ENCODE measurements around the gene PTPN22.

PTPN22 gene

DNA sequence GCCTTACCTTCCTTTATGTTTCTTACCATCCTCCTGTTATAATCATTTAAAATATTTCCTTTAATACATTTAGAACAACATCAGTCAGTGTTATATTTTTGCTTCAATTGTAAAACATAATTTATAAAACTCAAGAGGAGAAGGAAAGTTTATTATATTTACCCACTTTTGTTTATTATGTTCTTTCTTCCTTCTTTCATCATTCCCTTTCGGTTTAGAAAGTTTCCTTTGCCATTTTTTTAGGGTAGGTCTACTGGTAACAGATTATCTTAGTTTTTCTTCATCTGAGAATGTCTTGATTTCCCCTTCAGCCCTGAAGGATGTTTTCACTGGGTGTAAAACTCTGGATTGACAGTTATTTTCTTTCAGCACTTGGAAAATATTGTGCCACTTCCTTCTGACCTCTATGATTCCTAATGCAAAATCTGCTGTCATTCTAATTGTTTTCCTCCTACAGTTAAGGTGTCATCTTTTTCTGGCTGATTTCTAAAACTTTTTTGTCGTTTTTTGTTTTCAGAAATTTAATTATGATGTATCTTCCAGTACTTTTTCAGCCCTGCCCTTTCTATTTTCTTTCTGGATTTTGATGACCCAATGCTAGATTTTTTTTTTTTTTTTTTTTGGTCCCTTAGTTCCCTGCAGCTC is 25.0 kb downstream of the PTPN22 start:
- DNase-seq, result no peak

DNA sequence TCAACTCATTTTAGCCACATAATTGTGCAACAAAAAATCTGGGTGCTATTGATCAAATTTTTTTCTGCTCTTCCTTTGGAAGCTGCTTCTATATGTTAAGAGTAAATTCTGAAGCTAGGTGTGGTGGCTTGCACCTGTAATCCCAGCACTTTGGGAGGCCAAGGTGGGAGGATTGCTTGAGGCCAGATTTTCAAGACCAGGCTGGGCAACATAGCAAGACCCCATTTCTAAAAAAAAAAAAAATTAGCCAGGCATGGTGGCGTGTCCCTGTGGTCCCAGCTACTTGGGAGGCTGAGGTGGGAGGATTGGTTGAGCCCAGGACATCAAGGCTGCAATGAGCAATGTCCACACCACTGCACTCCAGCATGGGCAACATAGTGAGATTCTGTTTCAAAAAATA is 35.0 kb downstream of the PTPN22 start:
- no peak for DNase-seq

DNA sequence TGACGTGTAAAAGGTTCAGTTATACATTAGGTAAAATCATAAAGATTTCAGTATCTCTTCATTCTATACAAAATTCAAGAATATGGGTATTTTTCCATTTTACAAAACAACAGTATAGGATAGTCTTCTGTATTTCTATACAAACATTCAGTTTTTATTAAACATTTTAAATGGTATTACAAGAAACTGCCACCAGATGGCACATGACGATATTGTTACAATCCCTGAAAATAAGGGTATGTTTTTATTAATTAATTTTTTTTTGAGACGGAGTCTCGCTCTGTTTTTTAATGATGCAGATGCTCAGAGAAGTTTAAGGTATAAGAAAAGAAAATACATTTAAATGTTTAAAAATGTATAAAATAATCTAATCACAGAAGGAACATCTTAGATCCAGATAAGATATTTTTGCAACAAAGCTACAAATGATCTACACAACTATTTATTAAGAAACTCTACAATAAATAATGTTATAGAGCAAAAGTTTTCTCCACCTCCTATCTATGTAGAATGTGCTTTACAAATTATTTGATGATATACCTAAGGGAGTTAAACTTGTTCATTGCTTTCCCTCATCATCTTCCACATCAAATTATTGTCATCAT is 35.7 kb downstream of the PTPN22 start:
- DNase-seq, result no peak

DNA sequence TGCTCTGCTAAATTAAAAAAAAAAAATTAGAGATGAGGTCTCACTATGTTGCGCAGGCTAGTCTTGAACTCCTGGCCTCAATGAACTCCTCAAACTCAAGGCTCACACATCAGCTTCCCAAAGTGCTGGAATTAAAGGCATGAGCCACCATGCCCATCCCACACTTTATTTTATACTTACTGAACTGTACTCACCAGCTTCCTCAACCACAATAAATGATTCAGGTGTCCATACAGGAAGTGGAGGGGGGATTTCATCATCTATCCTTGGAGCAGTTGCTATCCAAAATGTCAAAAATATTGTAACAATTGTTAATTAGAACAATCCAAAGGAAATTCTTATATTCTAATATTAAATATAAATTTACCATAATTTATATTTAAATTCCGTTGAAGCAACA is 36.8 kb downstream of the PTPN22 start:
- DNase-seq, result no peak

DNA sequence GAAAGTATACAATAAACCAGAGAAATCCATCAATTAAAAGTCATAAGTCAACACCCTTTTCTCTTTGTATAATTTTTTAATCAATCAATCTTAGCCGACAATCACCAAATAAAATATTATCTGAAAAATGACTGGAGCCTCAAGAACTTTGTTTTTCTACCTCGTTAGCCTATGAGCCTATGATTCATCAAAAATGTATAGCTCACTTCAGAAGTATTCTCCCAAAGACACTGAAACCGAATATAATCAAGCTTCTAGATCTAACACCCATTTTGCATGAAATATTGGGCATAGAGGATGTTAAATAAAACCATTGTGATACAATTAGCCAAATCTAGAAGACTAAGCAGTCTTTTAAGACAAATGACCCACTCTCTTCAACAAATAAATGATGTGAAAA is 41.5 kb downstream of the PTPN22 start:
- no peak for DNase-seq

DNA sequence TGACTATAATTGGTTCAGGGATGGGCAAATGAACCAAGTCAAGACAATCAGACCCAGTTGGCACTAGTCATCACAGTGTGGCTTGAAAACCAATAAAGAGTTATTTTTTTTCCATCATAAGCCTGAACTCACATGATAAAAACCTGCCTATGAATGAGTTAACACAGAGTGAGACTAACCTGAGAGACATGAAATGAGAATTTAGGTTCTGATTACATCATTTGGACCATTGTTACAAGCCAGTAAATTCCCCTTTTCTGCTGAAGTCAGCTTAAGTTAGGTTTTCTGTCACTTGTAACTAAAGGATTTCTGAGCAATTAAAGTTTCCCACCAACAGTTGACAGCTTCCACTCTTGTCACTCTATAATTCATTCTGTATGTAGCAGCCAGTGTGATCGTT is 49.6 kb downstream of the PTPN22 start:
- no peak for DNase-seq

DNA sequence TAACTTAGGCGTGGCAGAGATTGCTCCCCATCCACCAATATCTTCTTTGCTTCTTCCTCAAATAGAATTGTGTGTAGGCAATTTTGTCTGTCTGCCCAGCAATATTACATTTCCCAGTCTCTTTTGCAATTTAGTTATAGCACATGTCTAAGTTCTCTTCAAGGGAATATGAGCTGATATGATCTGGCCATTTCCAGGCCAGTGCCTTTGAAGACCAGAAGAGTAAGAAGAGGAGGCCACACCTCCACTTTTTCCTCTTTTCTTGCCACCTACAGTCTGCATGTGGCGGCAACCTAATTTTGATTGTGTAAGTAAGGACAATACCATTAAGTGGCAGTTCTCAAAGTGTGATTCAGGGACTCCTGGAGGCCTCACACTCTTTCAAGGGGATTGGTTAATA is 52.9 kb downstream of the PTPN22 start:
- DNase-seq, result no peak

DNA sequence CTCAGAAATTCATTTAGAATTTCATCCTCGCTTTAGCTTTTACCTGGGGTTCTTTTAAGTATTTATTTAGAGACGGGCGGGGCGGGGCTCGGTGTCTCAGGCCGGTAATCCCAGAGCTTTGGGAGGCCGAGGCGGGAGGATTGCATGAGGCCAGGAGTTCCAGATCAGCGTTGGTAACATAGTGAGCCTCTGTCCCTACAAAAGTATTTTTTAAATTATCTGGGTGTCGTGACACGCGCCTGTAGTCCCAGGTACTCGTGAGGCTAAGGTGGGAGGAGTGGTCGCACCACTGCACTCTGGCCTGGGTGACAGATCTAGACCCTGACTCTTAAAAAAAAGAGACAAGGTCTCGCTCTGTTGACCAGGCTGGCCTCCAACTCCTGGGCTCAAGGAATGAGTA is 58.3 kb downstream of the PTPN22 start:
- DNase-seq, result no peak

DNA sequence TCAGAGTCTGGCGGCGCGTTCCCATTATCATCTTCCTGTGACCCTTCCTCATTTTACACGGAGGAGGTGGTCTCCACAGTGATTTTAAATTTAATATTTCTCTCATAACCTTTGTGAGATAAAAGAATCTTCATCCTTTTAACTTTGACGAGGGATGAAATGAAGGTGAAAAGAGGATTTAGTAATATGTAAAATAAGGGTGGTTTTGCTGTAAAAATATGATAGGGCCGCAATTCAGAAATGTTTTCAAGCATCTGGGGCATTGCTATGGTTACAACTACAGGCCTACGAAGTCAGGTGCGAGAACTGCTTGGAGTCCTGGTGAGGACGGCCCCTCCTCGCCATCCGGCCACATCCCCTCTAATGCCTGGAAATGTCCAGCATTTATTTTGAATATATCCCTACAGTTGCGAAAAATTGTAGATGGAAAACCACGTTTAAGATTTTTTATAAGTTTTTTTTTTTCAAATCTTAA is 58.8 kb downstream of the PTPN22 start:
- no peak for DNase-seq

DNA sequence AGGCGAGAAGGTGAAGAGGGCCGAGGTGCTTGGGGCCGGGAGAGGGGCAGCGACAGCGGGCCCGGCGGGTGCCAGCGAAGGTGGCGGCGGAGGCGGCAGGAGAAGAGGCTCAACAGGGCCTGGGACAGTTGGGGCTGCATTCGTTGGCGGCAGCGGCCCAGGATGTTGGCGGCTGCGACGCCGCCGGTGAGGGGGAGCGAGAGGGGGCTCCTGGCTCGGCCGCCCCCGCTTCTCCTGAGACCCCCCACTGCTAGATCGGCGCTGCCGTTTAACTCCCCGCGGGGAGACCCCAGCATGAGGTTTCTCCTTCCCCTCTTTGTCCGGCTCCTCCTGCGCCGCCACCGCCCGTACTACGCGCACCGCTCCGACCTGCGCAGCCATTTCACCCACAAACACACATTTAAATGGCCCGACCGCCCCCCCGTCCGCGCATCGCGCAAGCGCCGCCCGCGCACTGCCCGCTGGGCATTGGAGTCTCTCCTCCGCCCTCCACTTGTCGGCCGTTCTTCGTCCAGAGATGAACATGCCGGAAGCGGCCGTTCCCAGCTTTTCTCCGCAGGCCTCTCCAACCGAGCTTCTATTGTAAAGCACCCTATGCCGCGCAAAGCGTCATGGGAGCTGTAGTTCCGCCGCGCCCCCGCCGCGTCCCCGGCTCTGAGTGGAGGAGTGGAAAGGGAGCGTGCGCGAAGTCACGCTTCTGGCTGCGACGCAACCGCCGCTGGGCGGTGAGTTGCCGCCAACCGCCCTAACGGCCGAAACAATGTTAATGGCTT is 59.4 kb downstream of the PTPN22 start, which contains the start of gene RSBN1:
RSBN1 (minus strand) TSS at position 589 of the 773 bp plus-strand sequence; CDS start at position 525, 64 bp downstream.
- peak; percentile 100 for DNase-seq

DNA sequence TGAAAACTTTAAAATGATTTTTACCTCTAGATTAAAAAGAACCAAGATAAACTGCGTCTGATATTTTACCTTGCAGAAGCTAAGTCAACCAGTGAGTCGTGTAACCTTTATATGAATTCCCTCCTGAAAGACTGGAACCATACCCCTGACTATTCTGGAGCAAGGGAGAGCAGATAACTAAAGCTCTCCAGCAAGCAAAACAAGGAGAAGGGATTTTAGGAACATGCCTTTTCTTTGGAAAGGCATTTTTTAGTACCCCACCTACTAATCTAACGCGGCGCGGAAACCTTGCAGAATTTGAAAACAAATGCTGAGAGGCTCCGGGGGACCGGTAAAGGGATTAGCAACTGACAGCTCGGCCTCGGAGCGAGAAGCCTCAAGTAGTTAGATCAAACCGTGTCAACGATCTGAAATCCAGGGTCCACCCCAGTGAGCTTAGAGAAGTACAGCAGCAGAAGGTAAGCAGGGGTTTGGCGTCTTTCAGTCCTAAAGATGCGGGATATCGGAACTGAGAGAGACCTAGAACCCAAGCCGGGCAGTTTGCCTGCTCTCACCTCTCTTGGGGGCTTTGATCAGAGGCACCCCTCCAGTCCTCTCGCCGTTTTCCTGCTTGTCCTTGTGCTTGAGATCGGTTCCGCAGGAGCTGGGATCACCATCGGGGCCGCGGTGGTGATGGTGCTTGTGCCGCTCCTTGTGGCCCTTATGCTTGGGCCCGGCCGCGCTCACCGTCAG is 60.2 kb downstream of the PTPN22 start:
- DNase-seq, result peak; percentile 76

DNA sequence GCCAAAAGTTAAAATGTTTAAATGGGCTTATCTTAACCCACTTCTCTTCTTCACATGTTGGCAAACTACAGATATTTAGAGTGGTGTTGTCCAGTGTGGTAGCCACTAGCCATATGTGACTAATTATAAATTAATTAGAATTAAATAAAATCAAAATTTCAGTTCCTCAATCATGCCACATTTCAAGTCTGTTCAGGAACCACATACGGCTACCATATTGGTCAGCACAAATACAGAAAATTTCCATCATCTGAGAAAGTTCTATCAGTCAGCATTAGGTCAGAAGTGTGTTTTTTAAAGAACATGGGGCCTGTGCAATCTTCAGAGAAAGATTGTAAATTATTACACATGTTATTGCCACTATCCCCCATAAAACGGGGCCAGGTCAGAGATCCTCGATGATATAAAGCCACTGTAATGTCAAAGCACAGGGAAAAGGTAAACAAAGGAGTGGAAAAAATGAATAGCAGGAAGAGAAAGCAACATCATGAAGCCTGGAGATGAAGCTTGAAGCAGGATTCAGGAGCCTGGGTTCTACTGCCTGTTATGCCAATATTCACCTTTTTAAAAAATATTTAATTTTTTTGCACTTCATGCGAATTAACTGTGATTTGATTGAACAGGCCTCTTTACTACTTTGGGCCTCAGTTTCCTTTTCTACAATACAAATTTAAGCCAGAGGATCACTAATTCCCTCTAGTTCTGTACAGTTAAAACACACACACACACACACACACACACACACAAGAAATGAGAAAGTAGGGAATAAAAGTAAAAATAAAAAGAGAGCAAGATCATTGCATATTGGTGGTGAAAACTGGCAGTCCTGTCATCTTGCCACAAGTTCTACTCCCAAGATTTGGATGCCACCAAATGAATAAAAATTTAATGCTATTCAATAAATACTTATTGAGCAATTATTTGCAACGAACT is 61.6 kb downstream of the PTPN22 start:
- no peak for DNase-seq

DNA sequence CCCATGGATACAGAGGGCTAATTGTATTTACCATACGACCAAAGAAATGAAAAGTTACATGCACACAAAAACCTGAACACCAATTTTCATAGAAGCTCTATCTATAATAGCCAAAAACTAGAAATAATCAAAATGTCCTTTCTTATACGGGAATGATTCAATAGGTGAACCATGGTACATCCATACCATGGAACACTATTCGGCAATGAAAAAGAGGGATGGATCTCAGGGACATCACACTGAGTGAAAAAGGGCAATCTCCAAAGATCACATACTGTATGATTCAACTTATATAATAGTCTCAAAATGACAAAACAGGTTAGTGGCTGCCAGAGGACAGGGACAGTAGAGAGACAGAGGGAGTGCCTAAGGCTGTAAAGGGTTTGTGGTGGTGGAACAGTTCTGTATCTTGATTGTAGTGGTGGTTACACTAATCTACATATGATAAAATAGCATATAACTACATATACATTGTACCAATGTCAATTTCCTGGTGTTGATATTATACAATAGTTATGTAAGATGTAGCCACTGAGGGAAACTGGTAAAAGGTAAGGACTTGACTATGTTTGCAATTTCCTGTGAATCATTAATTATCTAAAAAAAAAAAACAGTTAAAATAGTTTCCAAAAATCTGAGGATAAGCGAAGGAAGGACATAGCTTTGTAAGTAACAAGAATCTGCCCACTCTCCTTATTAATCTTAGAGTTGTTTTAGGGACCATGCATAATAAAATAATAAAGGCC is 62.9 kb downstream of the PTPN22 start:
- no peak for DNase-seq

DNA sequence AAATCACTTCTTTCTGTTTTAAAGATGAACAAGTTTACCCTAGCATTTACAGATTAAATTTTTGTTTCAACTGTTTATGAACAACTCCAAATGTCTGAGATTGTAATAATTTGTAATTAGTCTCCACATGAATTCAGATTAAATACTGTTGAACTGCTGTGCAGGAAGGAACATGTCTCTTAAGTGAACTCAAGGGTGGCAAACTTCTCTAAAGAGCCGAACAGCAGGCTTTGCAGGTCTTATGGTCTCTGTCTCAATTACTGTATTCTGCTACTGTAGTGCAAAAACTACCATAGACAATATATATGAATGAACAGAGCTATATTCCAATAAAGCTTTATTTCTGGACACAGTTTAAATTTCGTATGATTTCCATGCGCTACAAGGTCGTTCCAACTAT is 65.9 kb downstream of the PTPN22 start:
- no peak for DNase-seq

DNA sequence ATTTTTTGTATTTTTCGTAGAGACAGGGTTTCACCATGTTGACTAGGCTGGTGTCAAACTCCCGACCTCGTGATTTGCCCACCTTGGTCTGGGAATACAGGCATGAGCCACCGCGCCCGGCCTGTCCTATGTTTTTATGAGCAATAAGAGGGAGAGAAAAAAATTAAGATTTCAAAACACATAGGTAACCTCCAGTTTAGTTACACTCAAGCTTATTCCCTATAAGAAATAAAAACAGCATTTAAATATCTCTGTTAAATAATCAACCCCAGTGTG is 66.3 kb downstream of the PTPN22 start:
- no peak for DNase-seq

DNA sequence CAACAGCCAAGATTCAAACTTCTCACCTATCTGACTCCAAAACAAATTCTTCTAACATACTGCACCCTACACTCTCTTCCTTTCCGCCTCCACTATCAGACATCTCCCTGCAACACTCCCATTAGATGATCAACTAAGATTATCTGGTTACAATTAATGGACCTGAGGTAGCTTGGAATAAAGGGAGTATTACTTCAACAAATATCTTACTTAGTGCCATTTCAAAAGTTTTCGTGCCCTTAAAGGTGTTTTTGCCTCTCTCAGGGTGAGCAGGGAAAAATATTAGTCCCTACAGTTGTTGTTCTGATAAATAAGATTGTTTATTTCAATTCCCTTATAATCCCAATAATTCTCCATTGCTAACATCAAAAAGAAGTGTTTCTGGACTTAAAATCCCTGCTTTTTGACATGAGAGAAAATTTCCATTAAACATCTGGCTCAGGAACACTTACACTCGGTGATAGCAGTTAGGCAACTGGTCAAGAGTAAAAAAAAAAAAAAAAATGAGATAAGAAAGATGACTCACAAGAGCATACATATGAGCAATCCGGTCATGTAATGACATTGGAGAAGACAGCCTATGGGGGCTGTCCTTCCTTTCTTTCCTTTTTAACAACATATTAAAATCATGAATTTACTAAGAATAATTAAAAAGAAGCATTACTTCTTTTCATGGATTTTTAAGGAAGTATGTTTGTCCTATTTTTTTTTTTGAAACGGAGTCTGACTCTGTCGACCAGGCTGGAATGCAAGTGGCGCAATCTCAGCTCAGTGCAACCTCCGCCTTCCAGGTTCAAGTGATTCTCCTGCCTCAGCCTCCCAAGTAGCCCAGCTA is 66.9 kb downstream of the PTPN22 start:
- no peak for DNase-seq

DNA sequence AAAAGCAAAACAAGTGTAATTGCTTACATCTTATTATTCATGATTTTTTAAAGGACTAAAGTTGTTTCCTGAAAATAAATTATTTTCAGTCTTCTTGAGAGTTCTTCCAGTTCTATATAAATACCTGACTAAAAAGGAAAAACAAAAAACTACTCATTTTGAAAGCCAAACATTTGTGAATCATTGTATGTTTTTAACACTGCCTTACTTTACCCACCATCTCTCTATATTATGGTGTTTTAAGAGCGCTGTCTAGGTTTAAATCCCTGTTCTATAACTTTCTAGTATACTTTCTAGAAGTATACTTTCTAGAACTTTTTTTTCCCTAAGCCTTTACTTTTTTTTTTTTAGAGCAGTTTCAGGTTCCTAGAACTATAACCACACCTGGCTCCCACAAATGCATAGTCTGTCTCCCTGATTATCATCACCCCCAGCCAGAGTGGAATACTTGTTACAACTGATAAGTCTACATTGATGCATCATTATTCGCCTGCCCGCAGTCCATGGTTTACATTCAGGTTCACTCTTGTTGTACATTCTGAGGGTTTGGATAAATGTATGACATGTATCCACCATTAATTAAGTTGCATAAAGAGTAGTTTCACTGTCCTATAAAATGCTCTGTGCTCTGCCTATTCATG is 69.0 kb downstream of the PTPN22 start:
- DNase-seq, result no peak

DNA sequence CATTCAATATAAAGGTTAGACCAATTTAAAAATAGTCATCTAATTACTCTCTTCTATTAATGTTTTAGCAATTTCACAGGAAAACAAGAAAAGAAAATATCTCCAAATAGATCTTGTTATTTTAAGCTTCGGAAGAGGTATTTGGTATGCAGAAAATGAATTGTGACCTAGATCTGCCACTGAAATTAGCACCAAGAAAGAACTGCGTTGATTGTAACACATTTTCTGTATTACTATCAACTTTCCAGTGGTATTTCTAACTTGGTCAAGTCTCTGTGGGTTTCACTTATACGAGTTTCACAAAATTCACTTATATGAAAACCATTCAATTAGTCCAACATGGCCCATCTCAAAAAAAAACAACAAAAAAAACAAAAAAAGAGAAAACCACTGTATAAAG is 71.0 kb downstream of the PTPN22 start:
- no peak for DNase-seq

DNA sequence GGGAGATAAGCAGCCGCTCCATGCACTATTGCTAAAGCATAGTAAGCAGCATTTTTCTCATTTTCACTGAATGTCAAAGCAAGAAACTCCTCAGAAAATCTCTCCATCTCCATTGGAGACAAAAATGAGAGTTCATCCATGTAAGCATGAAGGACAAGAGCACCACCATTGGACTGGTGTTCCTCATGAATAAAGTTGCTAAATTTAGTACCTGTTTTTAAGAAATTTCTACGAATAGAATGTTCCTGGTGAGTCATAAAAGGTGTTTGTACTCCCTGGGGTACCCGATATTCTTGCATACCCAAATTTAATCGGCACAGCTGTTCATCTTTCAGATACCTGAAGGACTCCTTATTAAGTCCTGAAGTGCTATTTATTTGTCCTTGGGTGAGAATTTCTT is 74.0 kb downstream of the PTPN22 start:
- DNase-seq, result no peak

All from activated effector memory CD4-positive, alpha-beta T cell treated with anti-CD3 and anti-CD28 coated beads, Interleukin-2, amount 50 U/mL, for 16 hours (primary cell).